Left ventricle myocardium inferior (tissue), 1 donor: ENCODE measurements around the gene SEC63. TPM values are rescaled to one million over a fixed set of nuclear protein-coding genes. Genes with fewer than 3 reads are reported as not detected.
"Not testable (repeated sequence)": the region's sequence is repeated elsewhere in the genome, so short reads cannot be mapped to it uniquely, and the experiment has no call there.

Source experiments
- DNase-seq: peaks from one replicate; pipeline ENCODE4 v3.0.0-alpha.2; 2020
- H3K27ac ChIP-seq: fragments of 200-600 bp; replicated peaks from 2 replicates; pipeline ENCODE4 v1.8.0; 2021
- H3K27me3 ChIP-seq: fragments of 200-600 bp; 2 replicates; pipeline ENCODE4 v1.8.0; 2021; ENCODE audit warnings: low read depth
- H3K36me3 ChIP-seq: fragments of 200-600 bp; 2 replicates; pipeline ENCODE4 v1.8.0; 2021
- H3K4me1 ChIP-seq: fragments of 200-600 bp; 2 replicates; pipeline ENCODE4 v1.8.0; 2021
- H3K4me3 ChIP-seq: fragments of 200-600 bp; 2 replicates; pipeline ENCODE4 v1.8.0; 2021; ENCODE audit warnings: mild to moderate bottlenecking, moderate library complexity
- H3K9me3 ChIP-seq: fragments of 200-600 bp; replicated peaks from 2 replicates; pipeline ENCODE4 v1.8.0; 2021
- CTCF ChIP-seq: fragments of 200-600 bp; IDR thresholded peaks from 2 replicates; pipeline ENCODE4 v1.8.0; 2021; ENCODE audit warnings: antibody characterized with exemption, mild to moderate bottlenecking, borderline replicate concordance
- intact Hi-C: fragments of 100-400 bp; cut with micrococcal nuclease; formaldehyde crosslinking; loops from one replicate; pipeline ENCODE4 v1.11.0; 2022
- total RNA-seq: library from RNA; stranded (reverse); fragmentation: NEBNext Ultra II Directional; extraction: Animal tissue kit (Norgen Biotek cat#: 25700); gene quantifications from one replicate; pipeline ENCODE4 v1.2.1, GENCODE V29; 2021
- donor health status: DM: no; HTN: yes; CAD: no; lungs with severe emphysema.

Gene SEC63
- total RNA-seq, 1 donor from 2014 or later = 55.0 TPM

- DNase-seq = no peak
- H3K27ac ChIP-seq = no peak overlapping the region
- intact Hi-C loops = no loop called here
- no peak for TF ChIP-seq CTCF
- H3K4me1 ChIP-seq = no peaks in the 10 kb centered on the region
- H3K36me3 ChIP-seq = peaks cover 67% of the 10 kb centered on the region
- H3K27me3 ChIP-seq = no peaks in the 10 kb centered on the region
- no peak overlapping the region for H3K4me3 ChIP-seq
- H3K9me3 ChIP-seq = no peaks in the 10 kb centered on the region
Measured at GRCh38 chr6:107911692-107912091, 46.3 kb downstream of the SEC63 start.

GRCh38 chr6:107894809-107895396 lies 63.1 kb downstream of the SEC63 start:
- H3K4me3 ChIP-seq = no peak overlapping the region
- no peaks in the 10 kb centered on the region for H3K9me3 ChIP-seq
- no peak for TF ChIP-seq CTCF
- intact Hi-C loops = no loop called here
- no peaks in the 10 kb centered on the region for H3K4me1 ChIP-seq
- H3K27ac ChIP-seq = no peak overlapping the region
- DNase-seq = no peak
- H3K36me3 ChIP-seq = peaks cover 88% of the 10 kb centered on the region
- no peaks in the 10 kb centered on the region for H3K27me3 ChIP-seq

- peaks cover 51% of the 10 kb centered on the region for H3K36me3 ChIP-seq
- H3K27me3 ChIP-seq, H3K27ac ChIP-seq, intact Hi-C loops, DNase-seq, H3K4me1 ChIP-seq, H3K4me3 ChIP-seq: not testable (repeated sequence)
- peaks cover 23% of the 10 kb centered on the region for H3K9me3 ChIP-seq
Measured at GRCh38 chr6:107890431-107890830, 67.6 kb downstream of the SEC63 start.

GRCh38 chr6:107885950-107886349 lies 72.1 kb downstream of the SEC63 start:
- peaks cover 27% of the 10 kb centered on the region for H3K9me3 ChIP-seq
- intact Hi-C loops = not testable (repeated sequence)

GRCh38 chr6:107879941-107880340 lies 78.1 kb downstream of the SEC63 start:
- no peaks in the 10 kb centered on the region for H3K4me1 ChIP-seq
- peaks cover 80% of the 10 kb centered on the region for H3K36me3 ChIP-seq
- TF ChIP-seq CTCF = no peak
- intact Hi-C loops = no loop called here
- no peak overlapping the region for H3K27ac ChIP-seq
- no peak for DNase-seq
- H3K27me3 ChIP-seq = no peaks in the 10 kb centered on the region
- no peak overlapping the region for H3K4me3 ChIP-seq
- no peaks in the 10 kb centered on the region for H3K9me3 ChIP-seq

More at GRCh38 chr6:107885950-107886349, 72.1 kb downstream of the SEC63 start:
- H3K4me3 ChIP-seq, H3K4me1 ChIP-seq, DNase-seq, H3K27ac ChIP-seq, H3K27me3 ChIP-seq: not testable (repeated sequence)
- H3K36me3 ChIP-seq = peaks cover 39% of the 10 kb centered on the region

GRCh38 chr6:107877968-107878367 lies 80.0 kb downstream of the SEC63 start:
- no peaks in the 10 kb centered on the region for H3K9me3 ChIP-seq
- DNase-seq = no peak
- no peak overlapping the region for H3K4me3 ChIP-seq
- TF ChIP-seq CTCF = no peak
- H3K27me3 ChIP-seq = no peaks in the 10 kb centered on the region
- H3K36me3 ChIP-seq = peaks cover 79% of the 10 kb centered on the region
- intact Hi-C loops = no loop called here
- no peaks in the 10 kb centered on the region for H3K4me1 ChIP-seq
- no peak overlapping the region for H3K27ac ChIP-seq
